ENCODE data around the gene RALBP1. TPM values are rescaled to one million over a fixed set of nuclear protein-coding genes. Genes with fewer than 3 reads are reported as not detected.
"Not testable (repeated sequence)": the region's sequence is repeated elsewhere in the genome, so short reads cannot be mapped to it uniquely, and the experiment has no call there.

Gene RALBP1
- total and polyA plus RNA-seq, 2 donors, result 46.8 to 48.2 TPM

DNA sequence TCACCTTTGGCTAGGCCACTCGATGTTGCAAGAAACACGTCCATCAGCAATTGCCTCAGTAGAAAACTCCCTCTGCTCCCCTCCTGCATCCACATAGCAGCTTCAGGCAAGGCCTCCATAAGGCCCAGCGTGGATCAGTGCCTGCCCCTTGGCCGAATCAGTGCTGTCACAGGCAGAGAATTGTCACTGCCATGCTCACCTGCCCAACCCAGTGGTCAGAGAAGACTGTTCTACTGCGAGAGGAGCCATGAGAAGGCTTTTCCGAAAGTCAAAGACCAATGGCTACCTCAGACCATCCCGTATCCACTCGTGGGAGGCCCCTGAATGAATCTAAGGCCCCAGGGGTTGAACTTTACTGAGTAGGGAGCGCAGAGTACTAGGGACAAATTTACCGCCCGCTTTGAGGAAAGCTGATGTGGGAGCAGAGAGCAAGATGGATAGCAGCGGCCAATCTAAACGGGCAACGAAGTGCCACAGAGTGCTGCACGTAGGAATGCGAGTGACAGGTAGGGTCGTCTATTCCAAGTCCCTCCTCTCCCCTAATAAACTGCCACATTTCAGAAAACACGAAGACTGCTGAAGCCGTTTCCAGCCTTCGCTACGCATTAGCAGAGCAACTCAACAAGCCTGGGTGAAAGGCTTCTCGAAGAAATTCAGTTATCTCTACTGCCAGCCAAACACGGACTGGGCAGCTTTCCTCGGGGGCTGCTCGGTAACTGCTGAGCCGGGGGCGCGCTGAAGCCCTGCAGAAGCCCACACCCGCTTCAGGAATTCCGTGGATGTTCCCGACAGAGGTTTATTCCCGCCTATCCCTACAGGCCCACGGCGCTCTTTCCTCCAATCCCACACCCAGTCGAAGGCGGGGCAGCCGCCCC lies 968 bp upstream of the RALBP1 start:
- H3K4me1 ChIP-seq (ENCODE audit: insufficient read depth), result no peaks in the 10 kb centered on the region
- no peak for DNase-seq (ENCODE audit: extremely low spot score)
- H3K4me3 ChIP-seq (ENCODE audit: low read depth, low read length), result peak overlapping the region; percentile 61
- 24% methylated on average over 37 of the region's 37 CpGs for WGBS
- H3K36me3 ChIP-seq (ENCODE audit: insufficient read depth), result peaks cover 4% of the 10 kb centered on the region
- peak overlapping the region; percentile 88 for H3K27ac ChIP-seq (ENCODE audit: low read depth)

DNA sequence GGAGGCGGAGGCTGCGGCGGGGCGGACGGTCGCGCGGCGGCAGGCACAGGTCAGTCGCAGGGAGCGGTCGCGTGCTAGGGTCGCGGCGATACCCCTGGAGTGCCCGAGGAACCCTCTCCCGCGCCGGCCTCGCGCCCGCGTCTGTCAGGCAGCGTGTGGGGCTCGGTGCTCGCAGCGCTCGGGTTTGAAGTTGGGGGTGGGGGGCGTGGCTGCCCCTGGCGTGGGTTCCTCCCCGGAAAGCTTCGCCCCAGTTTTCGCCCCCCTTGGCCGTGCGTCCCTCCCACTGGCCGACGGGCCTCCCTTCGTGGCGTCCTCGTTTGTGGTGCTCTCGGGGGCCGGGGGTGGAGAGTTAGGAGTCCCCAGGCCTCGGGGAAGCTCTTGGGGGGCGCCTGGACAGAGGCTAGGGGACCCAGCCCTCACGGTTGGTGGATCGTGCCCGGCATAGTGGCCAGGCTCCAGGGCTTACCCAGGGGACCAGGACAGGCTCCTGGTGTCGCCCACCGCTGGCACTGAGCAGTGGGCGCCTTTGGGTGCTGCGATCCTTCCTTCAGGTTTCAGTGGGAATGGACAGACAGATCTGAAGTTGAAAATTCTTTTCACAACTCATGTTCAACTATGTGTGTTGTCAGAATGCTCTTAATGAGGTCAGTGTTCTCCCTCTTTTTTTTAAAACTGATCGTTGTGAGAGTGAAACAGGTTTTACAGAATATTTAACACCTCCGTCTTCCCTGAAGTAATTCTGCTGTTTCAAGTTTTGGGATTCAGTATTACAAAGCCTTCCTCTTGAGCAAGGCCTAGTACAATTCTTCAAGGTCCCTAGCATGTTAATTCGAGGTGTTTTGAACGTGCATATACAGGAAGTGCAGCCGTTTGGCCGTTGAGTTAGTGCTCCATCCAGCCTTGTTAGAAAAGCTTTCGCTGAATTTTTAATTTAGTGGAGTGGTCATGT lies 604 bp downstream of the RALBP1 start:
- H3K4me1 ChIP-seq (ENCODE audit: insufficient read depth), result no peaks in the 10 kb centered on the region
- H3K36me3 ChIP-seq (ENCODE audit: insufficient read depth), result peaks cover 4% of the 10 kb centered on the region
- peak overlapping the region; percentile 91 for H3K4me3 ChIP-seq (ENCODE audit: low read depth, low read length)
- peak overlapping the region; percentile 88 for H3K27ac ChIP-seq (ENCODE audit: low read depth)
- no peak for DNase-seq (ENCODE audit: extremely low spot score)
- under 1% methylated on average over 59 of the region's 59 CpGs for WGBS

DNA sequence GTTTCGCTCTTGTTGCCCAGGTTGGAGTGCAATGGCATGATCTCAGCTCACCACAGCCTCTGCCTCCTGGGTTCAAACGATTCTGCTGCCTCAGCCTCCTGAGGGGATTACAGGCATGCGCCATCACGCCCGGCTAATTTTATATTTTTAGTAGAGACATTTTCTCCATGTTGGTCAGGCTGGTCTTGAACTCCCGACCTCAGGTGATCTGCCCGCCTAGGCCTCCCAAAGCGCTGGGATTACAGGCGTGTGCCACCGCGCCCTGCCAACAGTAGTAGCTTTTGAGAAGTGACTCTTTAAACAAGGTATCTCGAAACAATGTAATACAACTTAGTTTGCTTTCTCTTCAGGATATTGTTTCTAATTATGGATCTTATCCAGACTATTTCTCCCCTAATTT lies 1.6 kb downstream of the RALBP1 start:
- H3K27ac ChIP-seq (ENCODE audit: low read depth); H3K4me1 ChIP-seq (ENCODE audit: insufficient read depth); DNase-seq (ENCODE audit: extremely low spot score); H3K36me3 ChIP-seq (ENCODE audit: insufficient read depth); H3K4me3 ChIP-seq (ENCODE audit: low read depth, low read length): not testable (repeated sequence)
- 87% methylated on average over 12 of the region's 12 CpGs for WGBS

DNA sequence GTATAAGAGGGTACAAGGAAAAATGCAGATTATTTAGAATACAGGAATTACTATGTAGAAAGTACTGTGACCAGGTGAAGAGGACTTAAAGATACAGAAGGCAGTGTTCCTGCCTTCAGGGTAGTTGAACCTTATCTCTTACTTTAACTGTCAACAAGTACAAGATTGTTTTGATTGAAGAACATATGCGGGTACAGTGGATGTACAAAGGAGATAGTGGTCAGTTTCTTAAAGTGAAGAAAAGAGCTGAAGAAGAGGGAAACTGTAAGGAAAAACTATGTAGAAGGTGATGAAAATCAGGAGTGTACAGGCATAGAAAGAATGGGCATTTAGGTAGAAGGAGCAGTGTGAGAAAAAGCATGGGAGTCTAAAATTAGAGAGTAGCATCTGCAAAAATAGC lies 2.2 kb downstream of the RALBP1 start:
- H3K27ac ChIP-seq (ENCODE audit: low read depth), result no peak overlapping the region
- H3K36me3 ChIP-seq (ENCODE audit: insufficient read depth), result peaks cover 4% of the 10 kb centered on the region
- H3K4me3 ChIP-seq (ENCODE audit: low read depth, low read length), result no peak overlapping the region
- WGBS, result 58% methylated on average over 1 of the region's 1 CpG
- no peak for DNase-seq (ENCODE audit: extremely low spot score)
- no peaks in the 10 kb centered on the region for H3K4me1 ChIP-seq (ENCODE audit: insufficient read depth)

DNA sequence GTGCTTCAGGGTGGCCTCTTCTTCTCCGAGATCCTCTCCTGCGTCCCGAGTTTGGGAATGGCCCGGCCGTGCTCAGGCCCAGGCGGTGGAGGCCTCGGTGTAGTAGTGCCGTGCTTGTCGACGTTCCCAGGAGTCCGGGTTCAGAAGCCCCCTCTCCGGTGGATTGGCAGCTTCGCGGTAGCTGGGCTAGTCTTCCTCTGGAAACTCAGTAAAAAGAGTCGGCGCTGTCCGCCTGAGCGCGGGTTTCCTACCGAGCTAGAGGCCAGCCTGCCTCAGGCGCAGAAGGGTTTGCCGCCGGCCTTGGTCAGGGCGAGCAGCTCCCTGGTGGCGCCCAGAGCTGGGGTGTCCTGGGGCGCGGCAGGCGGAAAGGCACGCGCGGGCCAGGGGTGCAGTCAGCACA lies 3.2 kb downstream of the RALBP1 start:
- H3K36me3 ChIP-seq (ENCODE audit: insufficient read depth), result peaks cover 4% of the 10 kb centered on the region
- H3K27ac ChIP-seq (ENCODE audit: low read depth), result no peak overlapping the region
- no peak overlapping the region for H3K4me3 ChIP-seq (ENCODE audit: low read depth, low read length)
- 97% methylated on average over 31 of the region's 31 CpGs for WGBS
- no peak for DNase-seq (ENCODE audit: extremely low spot score)
- no peaks in the 10 kb centered on the region for H3K4me1 ChIP-seq (ENCODE audit: insufficient read depth)

DNA sequence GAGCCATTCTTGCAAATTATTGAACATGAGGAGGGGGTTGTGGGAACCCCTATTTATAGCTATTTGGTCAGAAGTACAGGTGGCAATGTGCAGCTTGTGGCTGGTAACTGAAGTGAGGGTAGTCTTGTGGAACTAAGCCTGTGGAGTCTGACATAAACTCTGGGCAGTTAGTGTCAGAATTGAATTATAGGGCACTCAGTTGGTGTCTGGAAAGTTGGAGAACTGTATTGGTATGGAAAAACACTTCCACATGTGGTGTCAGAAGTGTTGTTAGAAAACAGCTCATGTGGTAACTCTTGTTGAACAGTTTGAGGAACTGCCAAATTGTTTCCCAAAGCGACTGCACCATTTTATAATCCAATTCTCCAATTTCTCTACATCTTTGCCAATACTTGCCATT lies 7.5 kb downstream of the RALBP1 start:
- H3K36me3 ChIP-seq (ENCODE audit: insufficient read depth), result peaks cover 4% of the 10 kb centered on the region
- no peak for DNase-seq (ENCODE audit: extremely low spot score)
- no peak overlapping the region for H3K4me3 ChIP-seq (ENCODE audit: low read depth, low read length)
- WGBS, result 98% methylated on average over 1 of the region's 1 CpG
- no peak overlapping the region for H3K27ac ChIP-seq (ENCODE audit: low read depth)
- H3K4me1 ChIP-seq (ENCODE audit: insufficient read depth), result no peaks in the 10 kb centered on the region

DNA sequence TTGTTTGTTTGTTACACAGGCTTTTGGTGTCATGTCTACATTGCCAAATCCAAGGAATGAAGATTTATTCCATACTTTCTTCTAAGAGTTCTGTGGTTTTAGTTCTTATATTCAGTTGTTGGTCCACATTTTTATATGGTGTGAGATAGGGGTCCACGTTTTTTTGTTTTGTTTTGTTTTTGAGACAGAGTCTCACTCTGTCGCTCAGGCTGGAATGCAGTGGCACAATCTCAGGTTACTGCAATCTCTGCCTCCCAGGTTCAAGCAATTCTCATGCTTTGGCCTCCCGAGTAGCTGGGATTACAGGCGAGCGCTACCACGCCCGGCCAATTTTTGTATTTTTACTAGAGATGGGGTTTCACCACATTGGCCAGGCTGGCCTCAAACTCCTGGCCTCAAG lies 8.2 kb downstream of the RALBP1 start:
- no peak overlapping the region for H3K27ac ChIP-seq (ENCODE audit: low read depth)
- DNase-seq (ENCODE audit: extremely low spot score), result no peak
- H3K36me3 ChIP-seq (ENCODE audit: insufficient read depth), result peaks cover 3% of the 10 kb centered on the region
- H3K4me1 ChIP-seq (ENCODE audit: insufficient read depth), result no peaks in the 10 kb centered on the region
- no peak overlapping the region for H3K4me3 ChIP-seq (ENCODE audit: low read depth, low read length)
- WGBS, result 97% methylated on average over 7 of the region's 7 CpGs

DNA sequence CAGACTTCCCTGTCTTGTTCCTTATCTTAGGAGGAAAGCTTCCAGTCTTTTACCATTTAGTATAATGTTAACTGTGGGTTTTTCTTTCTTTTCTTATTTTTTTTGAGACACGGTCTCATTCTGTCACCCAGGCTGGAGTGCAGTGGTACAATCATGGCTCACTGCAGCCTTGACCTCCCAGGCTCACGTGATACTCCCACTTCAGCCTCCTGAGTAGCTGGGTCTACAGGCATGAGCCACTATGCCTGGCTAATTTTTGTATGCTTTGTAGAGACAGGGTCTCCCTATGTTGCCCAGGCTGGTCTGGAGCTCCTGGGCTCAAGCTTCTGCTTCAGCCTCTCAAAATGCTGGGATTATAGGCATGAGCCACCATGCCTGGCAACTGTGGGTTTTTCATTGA lies 9.5 kb downstream of the RALBP1 start:
- not testable (repeated sequence) for H3K4me1 ChIP-seq (ENCODE audit: insufficient read depth); DNase-seq (ENCODE audit: extremely low spot score); H3K4me3 ChIP-seq (ENCODE audit: low read depth, low read length); H3K27ac ChIP-seq (ENCODE audit: low read depth); H3K36me3 ChIP-seq (ENCODE audit: insufficient read depth)
- WGBS, result 99% methylated on average over 2 of the region's 2 CpGs

DNA sequence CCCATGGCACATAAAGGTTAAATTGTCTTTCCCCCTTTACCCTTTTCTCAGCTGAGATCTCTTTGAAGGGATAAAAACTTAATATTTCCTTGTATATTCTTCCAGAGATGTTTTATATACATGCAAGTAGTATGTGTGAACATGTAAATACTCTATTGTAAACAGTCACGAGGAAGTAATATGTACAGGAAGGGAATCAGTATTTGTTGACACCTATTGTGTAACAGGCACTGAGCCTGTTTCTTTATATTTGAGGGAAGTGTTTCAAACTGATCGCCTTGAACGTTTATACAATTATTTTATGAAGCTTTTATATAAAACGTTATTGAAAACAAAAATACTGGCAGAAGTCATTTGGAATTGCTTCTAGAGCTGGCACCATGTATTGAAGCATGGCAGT lies 13.2 kb downstream of the RALBP1 start:
- 67% methylated on average over 4 of the region's 4 CpGs for WGBS
- DNase-seq (ENCODE audit: extremely low spot score), result no peak
- Histone ChIP-seq H3K4me1 (ENCODE audit: insufficient read depth) (no peaks in the 10 kb centered on the region), H3K36me3 (ENCODE audit: insufficient read depth) (no peaks in the 10 kb centered on the region), H3K4me3 (ENCODE audit: low read depth, low read length) (no peak overlapping the region), H3K27ac (ENCODE audit: low read depth) (no peak overlapping the region)

DNA sequence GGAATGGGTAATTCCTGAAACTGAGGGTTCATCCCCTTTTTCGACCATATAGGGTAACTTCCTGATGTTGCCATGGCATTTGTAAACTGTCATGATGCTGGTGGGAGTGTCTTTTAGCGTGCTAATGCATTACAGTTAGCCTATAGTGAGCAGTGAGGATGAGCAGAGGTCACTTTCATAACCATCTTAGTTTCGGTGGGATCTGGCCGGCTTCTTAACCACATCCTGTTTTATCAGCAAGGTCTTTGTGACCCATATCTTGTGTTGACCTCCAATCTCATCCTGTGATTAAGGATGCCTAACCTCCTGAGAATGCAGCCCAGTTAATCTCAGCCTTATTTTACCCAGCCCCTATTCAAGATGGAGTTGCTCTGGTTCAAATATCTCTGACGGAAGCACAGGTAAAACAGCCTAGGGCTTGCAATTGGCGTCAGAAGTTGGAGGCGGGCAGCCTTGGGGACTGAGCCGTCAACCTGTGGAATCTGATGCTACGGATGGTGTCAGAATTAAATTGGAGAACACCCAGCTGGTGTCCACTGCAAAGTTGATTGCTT lies 19.5 kb downstream of the RALBP1 start:
- H3K4me3 ChIP-seq (ENCODE audit: low read depth, low read length), result no peak overlapping the region
- no peak overlapping the region for H3K27ac ChIP-seq (ENCODE audit: low read depth)
- DNase-seq (ENCODE audit: extremely low spot score), result no peak
- no peaks in the 10 kb centered on the region for H3K36me3 ChIP-seq (ENCODE audit: insufficient read depth)
- WGBS, result 81% methylated on average over 9 of the region's 9 CpGs
- no peaks in the 10 kb centered on the region for H3K4me1 ChIP-seq (ENCODE audit: insufficient read depth)

DNA sequence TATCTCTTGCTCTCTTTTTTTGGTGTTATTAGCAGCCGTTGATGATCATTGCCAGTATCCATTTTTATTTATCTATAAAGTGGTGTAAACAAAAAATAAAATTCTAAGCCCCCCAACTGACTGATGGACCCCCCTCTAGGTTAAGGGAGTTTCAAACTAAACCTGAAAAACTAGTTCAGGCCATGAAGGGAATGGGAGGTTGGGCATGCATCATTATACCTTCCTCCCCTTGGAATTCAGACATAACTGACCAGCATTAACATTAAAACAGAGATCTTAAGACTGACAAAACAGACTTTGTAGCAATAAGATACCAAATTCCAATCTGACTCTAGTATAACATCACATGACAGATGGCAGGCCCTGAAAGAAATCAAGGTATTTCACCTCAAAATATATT lies 20.2 kb downstream of the RALBP1 start:
- WGBS, result 64% methylated on average over 1 of the region's 1 CpG
- DNase-seq (ENCODE audit: extremely low spot score), result no peak
- no peak overlapping the region for H3K27ac ChIP-seq (ENCODE audit: low read depth)
- H3K4me3 ChIP-seq (ENCODE audit: low read depth, low read length), result no peak overlapping the region
- H3K36me3 ChIP-seq (ENCODE audit: insufficient read depth), result no peaks in the 10 kb centered on the region
- H3K4me1 ChIP-seq (ENCODE audit: insufficient read depth), result no peaks in the 10 kb centered on the region

DNA sequence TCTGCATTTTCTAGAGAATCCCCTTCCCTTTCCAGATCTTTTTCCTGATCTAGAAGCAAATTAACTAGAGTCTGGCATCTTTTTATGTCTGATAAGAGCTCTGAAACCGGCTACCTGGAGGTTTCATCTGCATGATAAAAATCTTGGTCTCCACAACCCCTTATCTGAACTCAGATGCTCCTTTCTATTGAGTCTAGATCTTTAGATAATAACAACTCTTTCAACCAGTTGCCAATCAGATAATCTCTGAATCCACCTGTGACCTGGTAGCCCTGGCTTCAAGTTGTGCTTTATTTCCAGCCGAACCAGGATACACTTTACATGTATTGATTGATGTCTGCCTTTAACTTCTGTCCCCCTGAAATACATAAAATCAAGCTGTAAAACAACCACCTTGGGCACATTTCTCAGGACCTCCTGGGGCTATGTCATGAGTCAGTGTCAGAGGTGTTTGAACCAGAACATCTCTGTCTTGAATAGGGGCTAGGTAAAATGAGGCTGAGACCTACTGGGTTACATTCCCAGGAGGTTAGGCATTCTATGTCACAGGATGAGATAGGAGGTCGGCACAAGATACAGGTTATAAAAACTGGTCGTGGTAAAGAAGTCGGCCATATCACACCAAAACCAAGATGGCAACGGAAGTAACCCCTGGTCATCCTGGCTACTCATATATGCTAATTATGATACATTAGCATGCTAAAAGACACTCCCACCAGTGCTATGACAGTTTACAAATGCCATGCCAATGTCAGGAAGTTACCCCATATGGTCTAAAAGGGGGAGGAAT lies 20.8 kb downstream of the RALBP1 start:
- WGBS, result 85% methylated on average over 6 of the region's 6 CpGs
- no peaks in the 10 kb centered on the region for H3K36me3 ChIP-seq (ENCODE audit: insufficient read depth)
- no peaks in the 10 kb centered on the region for H3K4me1 ChIP-seq (ENCODE audit: insufficient read depth)
- DNase-seq (ENCODE audit: extremely low spot score), result no peak
- no peak overlapping the region for H3K27ac ChIP-seq (ENCODE audit: low read depth)
- H3K4me3 ChIP-seq (ENCODE audit: low read depth, low read length), result no peak overlapping the region

All from urinary bladder (tissue), 4 donors.